Right kidney (tissue), 1 donor: Measurements from ENCODE around the gene ANAPC16.
"Not testable (repeated sequence)": the region's sequence is repeated elsewhere in the genome, so short reads cannot be mapped to it uniquely, and the experiment has no call there.

Experiments
- DNase-seq: peaks from one replicate; pipeline ENCODE4 v3.0.0-alpha.2; 2016

The ANAPC16 gene

DNA sequence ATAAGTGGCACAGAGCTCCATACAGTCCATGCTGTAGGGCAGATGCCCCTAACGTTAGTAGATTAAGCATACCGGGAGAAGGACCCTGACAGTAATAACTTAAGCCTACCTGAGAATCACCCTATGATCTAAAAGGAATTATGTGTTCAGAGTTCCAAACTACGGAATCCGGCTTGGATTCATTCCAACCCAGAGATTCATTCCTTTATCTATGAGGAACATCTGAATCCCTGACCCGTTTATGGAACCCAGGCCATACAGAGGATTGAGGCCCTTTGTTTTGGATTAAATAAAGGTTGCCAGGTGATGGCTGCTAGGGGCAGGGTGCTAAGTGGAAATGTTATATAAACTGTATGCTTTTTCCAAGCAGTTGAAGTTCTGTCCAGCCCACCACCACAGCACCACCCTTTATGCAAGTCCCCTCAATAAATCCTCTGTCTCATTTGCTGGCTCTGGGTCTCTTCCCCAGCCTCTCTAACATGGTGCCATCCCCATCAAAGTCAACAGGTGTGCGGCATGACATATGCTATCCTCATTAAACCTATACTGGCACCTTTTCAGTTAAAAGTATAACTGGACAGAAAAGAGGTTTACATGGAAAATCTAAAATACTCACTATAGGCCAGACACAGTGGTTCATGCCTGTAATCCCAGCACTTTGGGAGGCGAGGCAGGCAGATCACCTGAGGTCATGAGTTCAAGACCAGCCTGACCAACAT, 9.1 kb upstream of the ANAPC16 start:
- DNase-seq: no peak

DNA sequence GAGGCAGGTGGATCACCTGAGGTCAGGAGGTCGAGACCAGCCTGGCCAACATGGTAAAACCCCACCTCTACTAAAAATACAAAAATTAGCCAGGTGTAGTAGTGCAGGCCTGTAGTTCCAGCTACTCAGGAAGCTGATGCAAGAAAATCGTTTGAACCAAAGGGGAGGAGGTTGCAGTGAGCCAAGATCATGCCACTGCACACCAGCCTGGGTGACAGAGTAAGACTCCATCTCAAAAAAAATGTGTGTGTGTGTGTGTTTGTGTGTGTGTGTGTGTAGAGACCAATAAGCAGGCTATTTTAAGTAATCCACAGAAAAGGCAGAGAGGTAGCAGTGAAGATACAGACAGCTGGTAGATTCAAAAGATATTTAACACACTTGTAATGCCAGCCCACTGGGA, 7.3 kb upstream of the ANAPC16 start:
- DNase-seq: not testable (repeated sequence)

DNA sequence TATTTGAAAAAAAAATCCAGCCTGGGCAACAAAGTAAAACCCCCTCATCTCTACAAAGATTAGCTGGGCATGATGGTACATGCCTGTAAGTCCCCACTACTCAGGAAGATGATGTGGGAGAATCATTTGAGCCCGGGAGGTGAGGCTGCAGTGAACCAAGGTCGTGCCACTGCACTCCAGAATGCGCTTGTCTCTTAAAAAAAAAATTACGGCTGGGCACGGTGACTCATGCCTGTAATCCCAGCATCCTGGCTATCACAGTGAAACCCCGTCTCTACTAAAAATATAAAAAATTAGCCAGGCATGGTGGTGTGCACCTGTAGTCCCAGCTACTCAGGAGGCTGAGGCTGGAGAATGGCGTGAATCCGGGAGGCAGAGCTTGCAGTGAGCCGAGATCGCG, 4.4 kb upstream of the ANAPC16 start:
- DNase-seq: not testable (repeated sequence)

DNA sequence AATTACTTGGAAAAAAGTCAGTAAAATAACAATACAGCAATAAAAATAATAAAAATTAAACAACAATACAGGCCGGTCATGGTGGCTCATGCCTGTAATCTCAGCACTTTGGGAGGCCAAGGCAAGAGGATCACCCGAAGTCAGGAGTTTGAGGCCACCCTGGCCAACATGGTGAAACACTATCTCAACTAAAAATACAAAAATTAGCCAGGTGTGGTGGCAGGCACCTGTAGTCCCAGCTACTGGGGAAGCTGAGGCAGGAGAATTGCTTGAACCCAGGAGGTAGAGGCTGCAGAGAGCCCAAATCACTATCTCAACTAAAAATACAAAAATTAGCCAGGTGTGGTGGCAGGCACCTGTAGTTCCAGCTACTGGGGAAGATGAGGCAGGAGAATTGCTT, 4.0 kb upstream of the ANAPC16 start:
- DNase-seq: not testable (repeated sequence)

DNA sequence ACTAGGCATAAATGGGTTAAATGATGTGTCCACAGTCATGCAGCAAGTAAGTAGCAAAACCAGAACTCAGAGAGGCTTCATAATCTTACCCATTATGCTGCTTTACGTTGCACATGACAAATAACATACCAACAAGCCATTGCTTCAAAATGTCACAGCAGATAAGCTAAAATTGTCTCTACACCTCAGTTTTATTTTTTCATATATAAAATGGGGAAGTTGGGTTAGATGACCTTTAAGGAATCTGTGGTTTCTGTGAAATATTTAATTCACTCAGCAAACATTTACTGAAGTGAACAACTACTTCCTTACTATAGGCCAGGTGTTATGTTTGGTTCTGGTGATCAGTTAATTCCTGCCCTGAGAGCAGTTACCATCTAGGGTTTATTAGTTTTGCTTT, 2.5 kb downstream of the ANAPC16 start:
- DNase-seq: no peak

DNA sequence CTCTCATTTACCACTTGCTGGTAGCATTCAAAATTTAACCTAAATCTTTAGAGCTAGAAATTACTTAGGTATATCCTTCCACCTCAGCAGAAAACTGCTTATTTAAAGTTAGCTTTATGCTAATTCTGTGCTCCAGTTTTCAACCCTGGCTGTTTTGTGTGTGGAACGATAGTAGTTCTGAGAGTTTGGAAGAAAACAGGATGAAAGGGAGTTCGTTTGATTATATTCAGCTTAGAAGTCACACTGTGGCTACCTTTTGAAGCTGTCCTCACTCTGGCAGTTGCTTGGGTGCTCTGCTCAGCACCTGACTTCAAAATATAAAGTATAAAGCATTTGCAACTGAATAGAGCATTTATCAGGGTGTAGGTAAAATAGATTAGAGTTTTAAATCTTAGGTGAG, 2.9 kb downstream of the ANAPC16 start:
- no peak for DNase-seq

DNA sequence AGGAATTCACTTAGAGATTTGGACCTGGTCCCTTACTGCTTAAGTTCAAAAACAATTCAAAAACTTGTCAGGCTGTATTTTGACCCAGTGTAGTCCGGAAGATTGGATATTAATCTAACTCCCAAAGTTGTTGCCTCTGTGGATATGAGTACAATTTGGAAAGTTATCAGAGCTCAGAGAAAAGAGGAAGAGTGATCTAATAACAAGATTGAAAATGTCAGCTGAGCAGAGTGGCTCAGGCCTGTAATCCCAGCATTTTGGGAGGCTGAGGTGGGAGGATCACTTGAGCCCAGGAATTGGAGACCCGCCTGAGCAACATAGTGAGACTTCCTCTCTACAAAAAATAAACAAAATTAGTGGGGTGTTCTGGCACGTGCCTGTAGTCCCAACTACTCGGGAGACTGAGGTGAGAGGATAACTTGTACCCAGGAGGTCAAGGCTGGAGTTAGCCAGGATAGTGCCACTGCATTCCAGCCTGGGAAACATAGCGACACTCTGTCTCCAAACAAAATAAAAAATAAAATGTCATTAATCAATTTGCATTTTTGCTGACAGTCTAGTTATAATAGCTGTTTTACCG, 3.5 kb downstream of the ANAPC16 start:
- no peak for DNase-seq

DNA sequence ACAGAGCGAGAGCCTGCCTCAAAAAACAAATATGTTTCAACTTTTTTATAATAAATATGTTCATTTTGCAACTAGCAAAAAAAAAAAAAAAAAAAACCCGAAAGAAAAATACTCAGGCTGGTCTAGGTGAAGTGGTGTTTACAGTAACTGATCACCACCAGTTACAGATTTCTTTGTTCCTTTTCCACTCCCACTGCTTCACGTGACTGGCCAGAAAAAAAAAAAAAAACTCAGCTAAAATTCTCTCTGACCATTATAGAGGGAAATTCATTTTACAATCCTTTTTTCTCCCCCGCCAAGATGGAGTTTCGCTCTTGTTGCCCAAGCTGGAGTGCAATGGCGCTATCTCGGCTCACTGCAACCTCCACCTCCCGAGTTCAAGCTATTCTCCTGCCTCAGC, 4.8 kb downstream of the ANAPC16 start:
- no peak for DNase-seq

DNA sequence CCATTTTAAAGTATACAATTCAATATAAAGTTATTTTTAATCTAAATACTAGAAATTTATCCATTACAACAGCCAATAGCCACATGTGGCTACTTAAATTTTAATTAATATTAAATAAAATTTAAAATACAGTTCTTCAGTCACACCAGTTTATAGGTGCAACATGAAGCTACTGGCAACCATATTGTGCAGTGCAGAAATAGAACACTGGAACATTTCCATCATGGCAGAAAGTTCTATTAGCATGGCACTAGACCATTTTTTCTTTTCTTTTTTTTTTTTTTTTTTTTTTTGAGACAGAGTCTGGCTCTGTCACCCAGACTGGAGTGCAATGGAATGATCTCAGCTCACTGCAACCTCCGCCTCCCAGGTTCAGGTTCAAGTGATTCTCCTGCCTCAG, 5.5 kb downstream of the ANAPC16 start:
- no peak for DNase-seq

DNA sequence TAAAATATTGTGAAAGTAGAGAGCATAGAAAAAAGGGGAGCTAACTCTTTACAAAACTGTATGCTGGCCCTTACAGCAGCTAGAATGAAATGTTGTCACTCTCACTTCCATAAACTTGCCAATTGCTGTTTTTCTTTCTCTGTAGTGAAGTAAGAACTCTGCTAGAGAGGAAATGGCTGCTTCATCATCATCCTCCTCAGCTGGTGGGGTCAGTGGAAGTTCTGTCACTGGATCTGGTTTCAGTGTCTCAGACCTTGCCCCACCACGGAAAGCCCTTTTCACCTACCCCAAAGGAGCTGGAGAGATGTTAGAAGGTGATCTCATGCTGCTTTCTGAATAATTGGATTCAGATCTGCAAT, 7.9 kb downstream of the ANAPC16 start:
- no peak for DNase-seq

DNA sequence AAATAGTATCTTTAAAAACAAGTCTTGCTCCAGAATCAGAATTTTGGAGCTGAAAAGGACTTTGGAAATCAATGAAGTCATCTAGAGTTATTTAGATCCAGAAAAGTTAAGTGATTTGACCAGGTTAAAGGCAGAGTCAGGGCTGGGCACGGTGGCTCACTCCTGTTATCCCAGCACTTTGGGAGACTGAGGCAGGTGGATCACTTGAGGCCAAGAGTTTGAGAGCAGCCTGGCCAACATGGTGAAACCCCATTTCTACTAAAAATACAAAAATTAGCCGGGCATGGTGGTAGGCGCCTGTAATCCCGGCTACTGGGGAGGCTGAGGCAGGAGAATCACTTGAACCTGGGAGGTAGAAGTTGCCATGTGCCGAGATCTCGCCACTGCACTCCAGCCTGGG, 8.4 kb downstream of the ANAPC16 start:
- not testable (repeated sequence) for DNase-seq

DNA sequence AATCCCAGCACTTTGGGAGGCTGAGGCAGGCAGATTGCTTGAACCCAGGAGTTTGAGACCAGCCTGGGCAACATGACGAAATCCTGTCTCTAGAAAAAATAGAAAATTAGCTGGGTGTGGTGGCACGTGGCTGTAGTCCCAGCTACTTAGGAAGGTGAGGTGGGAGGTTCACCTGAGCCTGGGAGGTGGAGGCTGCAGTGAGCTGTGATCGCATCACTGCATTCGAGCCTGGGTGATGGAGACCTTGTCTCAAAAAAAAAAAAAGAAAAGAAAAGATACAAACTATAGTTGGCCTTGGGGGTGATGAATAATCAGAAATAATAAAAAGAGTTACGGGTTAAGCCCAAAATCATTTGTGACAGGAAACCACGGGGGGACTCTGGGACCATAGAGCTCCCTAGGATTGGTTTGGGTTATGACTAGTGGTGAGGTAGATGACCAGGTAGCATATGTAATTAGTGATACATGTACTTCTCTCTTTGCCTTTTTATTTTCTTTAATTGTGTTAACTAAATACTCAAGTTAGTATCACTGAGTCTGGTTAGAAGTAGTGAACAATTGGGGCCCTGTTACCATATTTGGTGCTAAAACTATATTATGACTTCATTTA, 10.7 kb downstream of the ANAPC16 start:
- DNase-seq: no peak

DNA sequence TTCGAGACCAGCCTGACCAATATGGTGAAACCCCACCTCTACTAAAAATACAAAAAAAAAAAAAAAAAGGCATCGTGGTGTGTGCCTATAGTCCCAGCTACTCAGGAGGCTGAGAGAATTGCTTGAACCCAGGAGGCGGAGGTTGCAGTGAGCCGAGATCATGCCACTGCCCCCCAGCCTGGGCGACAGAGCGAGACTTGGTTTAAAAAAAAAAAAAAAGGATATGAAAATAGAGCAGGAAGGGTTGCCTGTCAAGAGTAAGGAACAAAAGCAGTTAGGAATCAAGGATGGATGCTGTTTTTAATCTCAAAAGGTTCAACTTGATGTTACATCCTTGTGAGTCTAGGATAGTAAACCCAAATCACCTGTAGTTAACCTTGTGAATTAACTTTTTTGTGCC, 12.0 kb downstream of the ANAPC16 start:
- no peak for DNase-seq

DNA sequence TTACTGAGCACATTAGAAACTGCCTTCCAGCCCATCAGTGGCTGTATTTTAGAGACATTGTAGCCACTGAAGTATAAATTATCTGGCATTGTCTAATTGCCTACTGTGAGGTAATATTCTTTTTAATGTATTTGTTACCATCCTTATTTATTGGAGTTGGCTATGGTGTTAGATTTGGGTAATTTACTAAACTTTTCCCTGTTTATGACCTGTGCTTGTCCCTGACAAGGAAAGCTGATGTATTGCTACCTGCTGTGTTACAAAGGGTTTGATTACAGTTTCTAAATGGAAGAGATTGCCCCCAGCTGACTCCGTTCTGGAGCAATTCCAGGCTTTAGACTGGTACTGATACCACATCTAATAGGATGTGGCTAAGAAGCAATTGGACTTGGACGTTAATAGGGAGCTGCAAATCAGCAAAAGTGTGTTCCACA, 12.5 kb downstream of the ANAPC16 start:
- DNase-seq: no peak

DNA sequence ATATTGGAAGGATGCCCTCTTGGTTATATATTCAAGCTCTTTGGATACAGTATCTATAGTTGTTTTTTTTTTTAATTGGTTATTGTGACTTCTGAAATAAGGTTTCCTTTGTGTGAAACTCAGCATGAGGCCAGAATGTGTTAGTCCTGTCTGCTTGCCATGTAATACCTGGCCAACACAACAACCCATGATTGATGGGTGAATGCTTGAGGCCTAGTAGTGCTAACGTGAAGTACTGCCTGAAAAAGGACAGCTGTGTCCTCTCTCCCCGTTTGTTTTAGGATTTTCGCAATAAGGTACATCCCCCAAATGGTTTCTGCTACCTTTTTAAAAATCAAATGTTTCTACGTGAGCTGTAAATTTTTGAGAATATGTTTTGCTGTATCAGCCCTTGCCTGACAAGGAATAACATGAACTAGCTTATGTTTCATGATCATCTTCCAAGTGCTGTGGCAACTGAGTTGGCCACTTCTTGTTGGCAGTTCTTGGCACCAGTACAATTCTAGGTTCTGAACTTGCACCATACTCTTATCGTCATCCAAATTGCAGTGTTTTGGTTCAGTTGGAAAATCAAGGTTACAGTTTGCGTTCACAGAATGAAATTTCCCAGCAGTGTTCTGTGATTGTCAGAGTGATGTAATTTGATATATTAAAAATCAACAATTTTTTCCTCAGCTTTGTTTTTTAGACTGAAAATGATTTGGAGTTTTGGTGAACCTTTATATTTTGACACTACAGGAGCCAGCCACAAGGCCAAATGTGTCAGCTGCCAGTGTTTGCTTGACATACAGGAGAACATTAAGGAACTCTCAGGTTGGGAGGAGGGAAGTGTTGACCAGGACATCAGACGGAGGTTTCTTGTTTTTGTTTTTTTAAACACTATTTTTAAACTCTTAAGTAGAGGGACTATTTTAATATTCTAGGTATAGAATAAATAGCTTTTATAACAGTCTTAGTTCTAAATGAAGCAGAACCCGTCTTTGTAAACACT, 13.7 kb downstream of the ANAPC16 start:
- DNase-seq: no peak

DNA sequence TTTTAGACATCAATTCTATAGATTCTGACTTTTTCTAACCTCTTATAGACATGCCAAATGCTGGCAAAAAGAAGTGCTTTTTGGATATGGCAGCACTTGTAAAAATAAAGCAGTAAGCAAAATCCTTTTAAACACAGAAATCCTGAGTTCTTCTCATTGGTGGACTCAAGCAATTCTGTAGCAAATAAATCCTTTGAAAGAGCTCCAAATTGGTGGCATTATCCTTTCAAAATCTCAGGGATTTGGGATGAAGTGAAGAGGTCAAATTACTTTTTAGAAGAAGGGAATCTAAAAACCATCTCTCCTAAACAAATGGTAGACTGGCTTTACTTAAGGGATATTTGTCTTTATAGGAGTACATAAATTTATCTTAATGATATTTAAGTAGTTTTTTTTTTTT, 17.8 kb downstream of the ANAPC16 start:
- no peak for DNase-seq

DNA sequence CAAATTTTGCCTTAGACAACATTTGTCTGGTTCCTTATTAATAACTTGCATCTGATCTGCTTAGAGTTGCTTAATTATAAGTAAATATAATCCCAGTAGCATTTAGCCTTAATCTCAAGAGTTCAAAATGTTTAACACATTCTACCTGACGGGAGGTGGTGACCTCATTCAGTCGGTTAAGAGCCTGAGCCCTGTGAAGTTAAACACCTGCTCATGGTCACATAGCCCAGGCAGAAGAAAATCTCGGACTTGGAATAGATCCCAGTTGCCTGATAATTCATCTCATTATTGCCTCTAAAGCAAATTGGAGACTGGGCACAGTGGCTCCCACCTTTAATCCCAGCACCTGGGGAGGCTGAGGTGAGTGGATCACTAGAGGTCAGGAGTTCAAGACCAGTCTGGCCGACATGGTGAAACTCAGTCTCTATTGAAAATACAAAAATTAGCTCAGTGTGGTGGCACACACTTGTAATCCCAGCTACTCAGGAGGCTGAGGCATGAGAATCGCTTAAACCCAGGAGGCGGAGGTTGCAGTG, 18.8 kb downstream of the ANAPC16 start:
- DNase-seq: no peak

DNA sequence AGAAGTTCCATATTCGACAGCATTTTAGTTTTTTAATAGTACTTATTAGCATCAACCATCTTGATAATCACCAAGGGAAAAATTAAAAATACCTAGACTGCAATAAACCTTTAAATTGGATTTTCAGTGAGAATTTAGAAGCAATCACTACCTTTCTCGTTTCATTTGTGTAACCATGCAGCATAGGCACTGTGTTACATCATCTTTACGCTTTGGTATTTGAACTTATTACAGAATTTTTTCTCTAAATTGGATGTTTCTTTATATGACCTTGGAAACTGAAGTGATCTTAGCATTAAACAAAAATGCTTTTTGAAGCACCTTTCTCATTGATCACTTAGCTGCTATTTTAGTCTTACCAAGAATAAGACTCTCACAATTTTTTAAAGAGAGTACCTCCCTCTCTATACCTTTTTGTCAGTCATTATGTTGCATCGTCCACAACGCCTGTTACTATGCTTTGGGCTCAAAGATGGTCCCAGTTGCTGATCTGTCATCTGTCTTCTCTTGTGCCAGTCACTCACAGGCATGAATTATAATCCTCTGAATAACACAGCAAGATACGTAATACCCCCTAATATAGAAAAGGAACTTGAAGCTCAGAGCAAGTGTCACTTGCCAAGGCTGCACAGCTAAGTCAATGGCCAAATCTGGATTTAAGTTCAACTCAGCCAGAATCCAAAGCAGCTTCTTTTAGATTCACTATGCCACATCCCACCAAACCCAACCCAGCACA, 19.9 kb downstream of the ANAPC16 start:
- no peak for DNase-seq

DNA sequence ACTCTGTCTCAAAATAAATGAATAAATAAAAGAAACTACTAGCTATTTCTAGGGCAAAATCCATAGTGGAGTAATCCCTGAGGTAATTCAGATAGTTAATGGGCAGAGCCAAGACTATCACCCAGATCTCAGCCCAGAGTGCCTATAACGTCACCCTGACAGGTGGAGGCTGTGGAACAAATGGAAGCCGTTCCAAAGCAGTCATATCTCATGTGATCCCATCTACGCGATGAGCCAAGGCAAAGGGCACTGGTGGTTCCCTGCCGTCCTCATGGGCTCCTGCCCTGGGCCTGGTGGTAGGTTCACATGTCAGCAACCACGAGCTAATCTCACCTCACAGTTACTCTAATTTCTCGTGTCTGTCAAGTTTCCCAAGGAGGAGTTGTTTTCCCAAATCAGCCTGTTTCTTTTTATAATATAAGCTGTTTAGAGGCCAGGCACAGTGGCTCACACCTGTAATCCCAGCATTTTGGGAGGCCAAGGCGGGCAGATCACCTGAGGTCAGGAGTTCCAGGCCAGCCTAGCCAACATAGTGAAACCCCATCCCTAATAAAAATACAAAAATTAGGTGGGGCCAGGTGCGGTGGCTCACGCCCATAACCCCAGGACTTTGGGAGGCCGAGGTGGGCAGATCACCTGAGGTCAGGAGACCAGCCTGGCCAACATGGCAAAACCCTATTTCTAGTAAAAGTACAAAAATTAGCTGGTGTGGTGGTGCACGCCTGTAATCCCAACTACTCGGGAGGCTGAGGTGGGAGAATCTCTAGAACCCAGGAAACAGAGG, 22.8 kb downstream of the ANAPC16 start:
- no peak for DNase-seq

DNA sequence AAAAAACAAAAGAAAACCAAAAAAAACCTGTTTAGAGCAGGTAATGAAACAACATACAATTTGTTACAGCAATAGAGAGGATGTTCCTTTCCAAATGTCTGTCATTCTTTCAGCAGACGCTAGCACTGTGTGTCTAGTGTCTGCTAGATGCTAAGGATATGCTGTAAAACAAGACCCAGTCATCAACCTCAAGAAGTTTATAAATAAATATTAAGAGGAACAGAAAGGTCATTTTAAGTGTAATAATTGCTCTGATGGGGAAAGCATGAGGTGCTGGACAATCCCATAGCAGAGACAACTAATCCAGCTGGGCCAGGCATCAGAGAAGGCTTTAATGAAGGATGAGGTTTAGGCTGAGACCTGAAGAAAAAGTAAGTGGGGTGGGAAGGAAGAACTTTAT, 23.6 kb downstream of the ANAPC16 start:
- no peak for DNase-seq

DNA sequence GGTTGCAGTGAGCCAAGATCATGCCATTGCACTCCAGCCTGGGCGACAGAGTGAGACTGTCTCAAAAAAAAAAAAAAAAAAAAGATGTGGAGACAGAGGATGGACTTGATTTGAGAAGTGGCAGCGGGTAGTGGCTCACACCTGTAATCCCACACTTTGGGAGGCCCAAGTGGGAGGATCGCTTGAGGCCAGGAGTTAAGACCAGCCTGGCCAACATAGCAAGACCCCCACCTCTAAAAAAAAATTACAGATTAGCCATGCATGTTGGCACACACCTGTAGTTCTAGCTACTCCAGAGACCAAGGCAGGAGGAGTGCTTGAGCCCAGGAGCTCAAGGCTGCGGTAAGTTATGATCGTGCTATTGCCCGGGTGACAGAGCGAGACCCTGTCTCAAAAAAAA, 24.6 kb downstream of the ANAPC16 start:
- DNase-seq: no peak
